Right renal cortex interstitium (tissue), 3 donors: ENCODE measurements around the gene PYY. TPM values are rescaled to one million over a fixed set of nuclear protein-coding genes. Genes with fewer than 3 reads are reported as not detected.
"Not testable (repeated sequence)": the region's sequence is repeated elsewhere in the genome, so short reads cannot be mapped to it uniquely, and the experiment has no call there.

Experiments
- DNase-seq, 3 donors: peaks; one replicate each; pipeline ENCODE4 v3.0.0-alpha.2; 2013; ENCODE audit warnings: low read depth in 3 of 3, low spot score in 2 of 3
- polyA plus RNA-seq, 3 donors: library from polyadenylated mRNA; unstranded; fragments of 120-200 nt; gene quantifications; one replicate each; pipeline ENCODE4 v1.2.1, GENCODE V29; 2013; ENCODE audit not compliant: insufficient read length in 3 of 3

The PYY gene
- polyA plus RNA-seq: under 1 TPM in 2 of 3 donors, not detected in 1; 0.26 to 0.28 TPM

DNA sequence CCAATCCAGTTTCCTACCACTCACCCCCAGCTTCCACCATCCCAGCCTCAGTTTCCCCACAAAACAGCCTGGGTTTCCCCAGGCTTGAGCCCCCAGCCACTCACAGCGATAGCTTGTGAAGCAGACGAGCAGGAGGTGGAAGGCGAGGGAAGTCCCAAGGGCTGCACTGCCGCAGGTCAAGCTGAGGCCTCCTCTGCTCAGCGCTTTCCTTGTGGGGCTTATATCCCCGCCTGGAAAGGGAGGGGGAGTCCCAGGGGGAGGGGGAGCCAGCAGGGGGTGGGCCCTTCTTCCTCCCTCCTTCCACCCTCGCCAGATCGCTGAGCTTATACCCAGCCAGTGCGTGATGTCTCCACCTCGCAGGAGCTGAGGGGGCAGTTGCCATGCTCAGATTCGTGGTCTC, at the start of gene PYY:
PYY (minus strand) TSS at position 195 of the 400 bp plus-strand sequence. CDS start 457 bp downstream, outside the sequence.
- no peak for DNase-seq

DNA sequence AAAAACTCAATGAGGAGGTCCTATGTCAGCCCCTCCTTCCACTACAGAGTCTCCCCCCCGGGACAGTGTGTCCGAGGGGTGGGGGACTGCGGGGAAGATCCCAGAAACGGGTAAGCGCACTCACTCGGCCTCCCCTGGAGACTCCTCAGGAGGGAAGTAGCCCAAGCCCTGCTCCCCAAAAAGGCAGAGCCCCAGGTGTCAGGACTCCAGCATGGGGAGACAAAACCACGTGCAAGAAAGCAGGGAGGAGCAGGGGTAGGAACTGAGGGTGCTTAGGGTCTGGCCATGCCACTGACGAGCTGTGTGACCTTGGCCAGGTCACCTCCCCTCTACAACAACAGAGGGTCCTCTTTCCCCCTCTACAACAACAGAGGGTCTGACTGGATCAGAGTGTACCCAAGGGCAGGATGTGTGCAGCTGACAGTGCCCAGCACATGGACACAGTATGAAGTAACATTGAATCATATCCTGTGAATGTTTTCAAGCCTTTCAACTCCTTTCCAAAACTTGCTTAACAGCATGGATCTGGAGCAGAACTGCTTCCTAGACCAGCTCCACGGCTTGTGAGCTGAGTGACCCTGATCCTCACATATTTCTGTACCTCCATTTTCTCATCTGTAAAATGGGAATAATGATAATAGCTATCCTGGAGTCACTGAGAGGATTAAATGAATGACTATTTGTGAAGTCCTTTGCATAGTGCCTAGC, 48.6 kb upstream of the PYY start:
- DNase-seq: no peak

GRCh38 chr17:44001461-44001920, 47.8 kb upstream of the PYY start:
- no peak for DNase-seq

DNA sequence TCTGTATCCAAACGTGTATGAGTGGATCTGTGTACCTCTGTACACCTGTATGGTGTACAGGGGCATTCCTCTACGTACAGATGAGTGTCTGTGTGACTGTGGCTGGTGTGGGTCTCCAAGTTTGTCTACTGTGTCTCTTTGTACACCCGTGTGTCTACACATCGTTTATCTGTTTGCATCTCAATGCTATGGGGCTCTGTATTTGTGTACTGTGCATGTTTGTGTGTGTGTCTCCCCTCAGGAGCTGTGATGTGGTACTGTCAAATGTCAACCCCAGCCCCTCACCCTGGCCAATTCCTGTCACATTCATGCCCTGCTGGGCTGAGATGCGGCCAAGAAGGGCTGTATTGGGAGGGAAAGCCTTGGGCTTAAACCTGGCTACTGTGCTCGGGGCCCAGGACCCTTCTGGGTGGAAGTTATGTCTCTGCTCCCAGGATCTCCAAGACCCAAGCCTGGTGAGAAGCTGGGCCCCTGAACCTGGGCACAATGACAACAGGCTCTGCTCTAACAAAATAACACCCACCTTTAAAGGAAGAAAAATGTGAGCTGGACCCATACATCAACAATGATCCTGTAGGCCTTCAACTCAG, 47.2 kb upstream of the PYY start:
- DNase-seq: no peak

DNA sequence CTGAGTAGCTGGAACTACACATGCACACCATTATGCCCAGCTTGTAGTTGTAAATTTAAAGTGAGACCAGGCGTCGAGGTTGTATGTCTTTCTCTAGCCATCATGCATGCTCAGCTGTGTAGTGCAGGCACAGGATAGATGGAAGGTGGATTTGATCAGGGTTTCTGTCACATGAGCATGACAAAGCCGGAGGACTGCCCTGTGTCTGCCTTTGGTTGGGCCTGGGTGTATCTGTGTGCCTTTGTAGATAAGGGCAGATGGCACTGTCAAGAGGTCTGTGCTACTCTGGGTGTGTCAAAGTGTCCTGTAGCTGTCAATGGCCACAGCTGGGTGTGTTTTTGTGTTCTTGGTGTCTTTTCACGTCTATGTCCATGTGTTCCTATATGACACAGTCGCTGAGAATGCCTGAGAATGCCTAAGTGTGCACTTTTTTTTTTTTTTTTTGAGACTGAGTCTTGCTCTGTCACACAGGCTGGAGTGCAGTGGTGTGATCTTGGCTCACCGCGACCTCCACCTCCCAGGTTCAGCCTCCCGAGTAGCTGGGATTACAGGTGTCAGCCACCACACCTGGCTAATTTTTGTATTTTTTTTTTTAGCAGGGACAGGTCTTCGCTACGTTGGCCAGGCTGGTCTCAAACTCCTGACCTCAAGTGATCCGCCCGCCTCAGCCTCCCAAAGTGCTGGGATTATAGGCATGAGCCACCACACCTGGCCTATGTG, 46.6 kb upstream of the PYY start:
- DNase-seq: no peak

- no peak for DNase-seq
Observed at GRCh38 chr17:43999024-43999423, 45.3 kb upstream of the PYY start.

GRCh38 chr17:43998552-43998951, 44.8 kb upstream of the PYY start:
- DNase-seq: no peak

GRCh38 chr17:43997180-43997579, 43.4 kb upstream of the PYY start:
- not testable (repeated sequence) for DNase-seq

DNA sequence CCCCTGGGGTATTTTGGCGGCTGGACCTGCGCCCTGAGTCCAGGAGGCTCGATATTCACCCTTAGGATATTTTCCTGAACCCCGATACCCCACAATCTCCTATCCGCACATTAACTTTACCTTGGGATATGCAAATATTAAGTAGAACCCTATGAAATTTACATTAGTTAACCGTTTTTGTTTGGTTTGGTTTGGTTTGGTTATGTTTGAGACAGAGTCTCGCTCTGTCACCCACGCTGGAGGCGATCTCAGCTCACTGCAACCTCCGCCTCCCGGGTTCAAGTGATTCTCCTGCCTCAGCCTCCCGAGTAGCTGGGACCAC, 41.4 kb upstream of the PYY start:
- no peak for DNase-seq

GRCh38 chr17:43994272-43995149, 40.8 kb upstream of the PYY start:
- DNase-seq: no peak

DNA sequence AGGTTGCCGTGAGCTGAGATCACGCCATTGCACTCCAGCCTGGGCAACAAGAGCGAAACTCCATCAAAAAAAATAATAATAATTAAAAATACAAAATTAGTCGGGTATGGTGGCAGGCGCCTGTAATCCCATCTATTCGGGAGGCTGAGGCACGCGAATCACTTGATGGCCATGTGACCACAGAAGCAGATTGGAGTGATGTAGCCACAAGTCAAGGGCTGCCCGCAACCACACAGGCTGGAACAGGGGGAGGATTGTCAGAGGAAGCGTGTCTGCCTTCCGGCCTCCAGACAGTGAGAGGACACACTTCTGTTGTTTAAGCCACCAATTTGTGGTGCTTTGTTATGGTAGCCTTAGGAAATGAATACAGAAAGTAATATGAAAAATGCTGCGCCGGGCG, 38.9 kb upstream of the PYY start:
- no peak for DNase-seq

DNA sequence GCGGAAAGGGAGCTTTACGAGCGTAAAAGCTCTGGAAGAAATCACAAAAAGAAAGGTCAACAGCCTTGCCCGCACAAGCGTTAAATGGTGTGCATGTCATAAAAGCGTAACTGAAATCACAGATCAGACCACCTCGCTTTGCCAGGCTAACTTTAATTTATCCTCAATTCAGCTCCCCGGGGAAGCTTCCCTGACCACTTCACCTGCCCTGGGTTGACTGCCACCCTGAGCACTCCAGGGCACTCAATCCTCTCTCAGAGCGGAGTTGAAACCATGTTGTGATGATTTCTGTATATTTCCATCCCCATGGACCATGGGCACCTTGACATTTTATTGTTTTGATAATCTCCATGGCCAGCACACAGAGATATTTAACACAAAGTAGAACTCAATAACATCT, 34.6 kb upstream of the PYY start:
- no peak for DNase-seq

GRCh38 chr17:43987131-43988021, 33.6 kb upstream of the PYY start:
- no peak for DNase-seq

DNA sequence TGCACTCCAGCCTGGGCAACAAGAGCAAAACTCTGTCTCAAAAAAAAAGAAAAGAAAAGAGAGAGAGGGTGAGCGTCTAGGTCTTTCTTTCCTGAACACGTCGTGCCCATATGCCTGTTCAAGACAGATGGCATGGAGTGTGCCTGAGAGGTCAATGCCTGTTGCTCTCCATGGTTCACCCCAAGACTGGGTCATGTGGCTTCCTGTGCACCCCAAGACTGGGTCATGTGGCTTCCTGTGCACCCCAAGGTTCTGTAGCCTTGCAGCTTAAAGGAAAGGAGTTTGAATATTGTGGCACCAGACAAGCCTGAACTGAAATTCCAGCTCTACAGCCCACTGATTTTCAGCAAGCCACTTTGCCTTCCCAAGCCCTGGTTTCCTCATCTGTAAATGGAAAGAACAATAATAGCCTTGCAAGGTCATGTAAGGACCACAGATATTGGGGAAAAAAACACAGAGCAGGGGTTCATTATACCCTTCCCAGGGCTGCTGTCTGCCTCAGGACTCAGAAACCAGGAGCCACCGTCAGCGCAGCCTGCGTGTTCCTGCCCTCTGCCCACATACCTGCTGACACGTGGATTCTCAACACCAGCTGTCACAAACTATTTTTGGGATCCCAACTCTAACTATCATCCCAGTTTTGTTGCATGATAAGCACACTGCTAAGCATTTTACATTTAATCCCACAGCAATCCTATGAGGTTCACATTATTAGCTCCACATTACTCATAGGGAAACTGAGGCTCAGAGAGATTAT, 32.7 kb upstream of the PYY start:
- no peak for DNase-seq

- DNase-seq: no peak
Observed at GRCh38 chr17:43984521-43984920, 30.8 kb upstream of the PYY start.

DNA sequence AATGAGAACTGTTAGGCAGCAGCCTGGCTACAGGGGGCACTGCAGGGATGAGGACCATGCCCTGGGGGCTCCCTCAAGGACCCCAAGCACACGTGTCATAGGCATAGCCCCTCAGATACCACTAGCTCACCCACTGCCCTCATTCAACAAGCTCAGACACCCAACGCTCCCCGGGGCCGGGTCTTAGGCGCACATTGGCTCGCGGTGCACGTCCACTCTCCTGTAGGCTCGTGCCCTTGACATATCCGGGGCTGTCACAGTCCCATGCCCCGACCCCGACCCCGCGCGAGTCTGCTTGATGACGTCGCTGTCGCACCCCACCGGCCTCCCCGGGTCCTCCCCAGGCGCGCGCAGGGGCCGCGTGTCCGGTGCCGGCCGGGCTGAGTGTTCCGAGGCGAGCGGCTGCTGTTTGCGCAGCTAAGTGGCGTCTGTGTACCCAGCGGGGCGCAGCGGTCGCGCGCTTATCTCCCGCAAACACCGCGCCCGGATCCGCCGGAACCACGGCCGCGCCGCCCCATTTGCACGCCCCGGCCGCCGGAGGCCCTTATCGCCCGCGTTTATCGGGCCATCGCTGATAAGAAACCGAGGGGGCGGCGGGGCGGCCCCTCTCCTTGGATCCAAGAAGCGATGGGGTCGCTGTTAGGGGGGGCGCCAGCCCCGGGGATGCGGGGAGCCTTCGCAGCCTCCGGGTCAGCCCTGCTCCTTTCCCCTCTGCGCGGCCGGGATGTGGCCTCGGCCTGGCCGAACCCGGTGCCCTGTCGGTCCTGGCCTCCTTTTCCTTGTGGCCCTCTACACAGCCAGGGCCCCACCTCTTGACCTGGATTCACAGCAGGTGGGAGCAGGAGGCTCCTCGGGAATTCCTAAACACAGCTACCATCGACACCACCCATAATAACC, 30.0 kb upstream of the PYY start:
- no peak for DNase-seq

- DNase-seq: no peak
Observed at GRCh38 chr17:43983196-43983514, 29.4 kb upstream of the PYY start.

DNA sequence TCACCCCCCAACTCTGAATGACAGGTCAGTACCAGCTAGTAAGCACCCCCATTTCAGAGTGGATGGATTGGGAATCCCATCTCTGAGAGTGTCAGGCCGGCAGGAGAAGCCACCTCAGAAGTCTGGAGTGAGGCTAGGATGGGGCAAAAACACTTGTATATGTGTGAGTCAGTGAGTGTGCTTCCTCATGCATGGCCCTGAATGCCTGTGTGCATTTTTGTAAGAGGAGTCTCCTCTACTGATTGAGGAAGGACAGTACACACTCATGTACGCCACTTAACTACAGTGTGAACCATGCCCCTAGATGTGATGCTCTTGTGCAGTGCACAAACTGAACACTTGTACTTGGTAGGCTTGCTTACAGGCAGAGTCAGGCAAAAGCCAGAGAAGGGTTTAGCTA, 28.4 kb upstream of the PYY start:
- no peak for DNase-seq
